Hepatocyte (in vitro differentiated cells): ENCODE data around the gene SCAPER.

Experiments
- CTCF ChIP-seq: fragments of 200-600 bp; sonication (generic); IDR thresholded peaks from 2 replicates; pipeline ENCODE4 v1.5.1; 2016; ENCODE audit warnings: antibody characterized with exemption, mild to moderate bottlenecking; ENCODE audit not compliant: poor library complexity
- EZH2 ChIP-seq: fragments of 200-600 bp; sonication (generic); IDR thresholded peaks from 2 replicates; pipeline ENCODE4 v1.6.1; 2016; ENCODE audit warnings: antibody characterized with exemption, mild to moderate bottlenecking, borderline replicate concordance
- EZH2phosphoT487 ChIP-seq: fragments of 200-600 bp; sonication (generic); IDR thresholded peaks from one replicate; pipeline ENCODE4 v1.6.1; 2018; ENCODE audit warnings: antibody characterized with exemption, mild to moderate bottlenecking, low read depth, moderate library complexity; ENCODE audit not compliant: unreplicated experiment, severe bottlenecking

GRCh38 chr15:76669521-76670207 is 235.5 kb downstream of the SCAPER start:
- TF ChIP-seq CTCF (no peak), EZH2 (no peak), EZH2phosphoT487 (no peak)
